GM19351 (cell line): Measurements from ENCODE around the gene SRSF7.
"Not testable (repeated sequence)": the region's sequence is repeated elsewhere in the genome, so short reads cannot be mapped to it uniquely, and the experiment has no call there.

Source experiments
- ATAC-seq: cut with Tn5 transposase; IDR thresholded peaks from one replicate; pipeline ENCODE4 v1.9.1; 2021; ENCODE audit warnings: mild to moderate bottlenecking, moderate library complexity; ENCODE audit not compliant: unreplicated experiment

SRSF7 gene

DNA sequence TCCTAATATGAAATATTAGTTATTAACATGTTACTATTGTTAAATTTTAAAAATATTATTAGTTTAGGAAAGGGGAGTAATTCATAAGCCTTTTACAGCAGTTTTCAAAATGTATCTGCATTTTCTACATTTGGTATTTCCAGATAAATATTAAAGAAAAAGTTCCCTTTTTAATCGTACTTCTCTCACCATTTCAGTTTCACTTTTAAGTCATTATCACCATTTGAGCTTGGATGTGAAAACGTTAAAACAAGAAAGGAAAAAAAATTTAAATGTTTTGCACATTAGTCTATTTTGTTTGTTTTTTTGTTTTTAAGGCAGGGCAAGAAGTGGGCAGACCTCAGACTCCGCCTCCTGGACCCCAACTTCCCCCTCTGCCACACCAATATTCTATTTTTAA is 3.3 kb upstream of the SRSF7 start:
- no peak for ATAC-seq

GRCh38 chr2:38754049-38754448 is 2.9 kb upstream of the SRSF7 start:
- ATAC-seq, result no peak

DNA sequence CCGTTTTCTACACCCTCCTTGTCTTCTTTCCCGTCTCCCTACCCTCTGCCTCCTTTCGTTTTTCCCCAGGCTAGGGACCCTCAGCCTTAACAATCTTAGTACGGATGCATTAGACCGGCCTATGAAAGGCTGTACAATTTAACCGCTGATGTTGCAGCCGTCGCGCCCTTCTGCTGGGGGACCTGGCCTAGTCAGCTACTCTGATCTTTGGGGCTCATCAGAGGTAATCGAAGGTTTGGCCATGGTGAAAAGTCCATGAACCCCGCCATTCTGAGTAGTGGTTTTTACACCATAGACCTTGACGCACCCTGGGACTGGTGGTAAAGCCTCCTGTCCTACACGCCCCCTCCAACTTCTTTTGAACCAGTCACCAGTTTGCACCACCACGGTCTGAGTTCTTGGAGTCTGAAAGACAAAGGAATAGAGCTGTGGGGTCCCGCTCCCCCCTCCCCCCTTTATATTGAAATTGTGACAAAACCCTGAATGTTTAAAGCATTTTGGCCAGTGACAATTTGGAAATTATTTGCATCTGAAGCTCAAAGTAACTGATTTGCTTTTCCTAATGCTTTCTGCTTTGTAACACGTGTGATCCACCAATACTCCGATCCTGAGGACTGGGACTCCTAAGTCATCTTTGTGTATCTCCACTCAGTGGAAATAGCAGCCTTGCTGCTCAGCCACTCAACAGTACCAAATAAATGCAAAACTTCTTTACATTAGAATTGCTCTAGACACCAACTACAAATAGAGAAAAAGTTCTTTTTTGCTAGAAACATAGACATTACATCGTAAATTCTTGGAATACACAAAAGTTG is 642 bp upstream of the SRSF7 start:
- ATAC-seq, result peak; percentile 27

- peak; percentile 36 for ATAC-seq
These were observed 910 bp downstream of the SRSF7 start for GRCh38 chr2:38750011-38750890.

- ATAC-seq, result no peak
These were observed 2.0 kb downstream of the SRSF7 start for GRCh38 chr2:38748943-38749804.

GRCh38 chr2:38748391-38748790 is 2.8 kb downstream of the SRSF7 start:
- ATAC-seq, result no peak

GRCh38 chr2:38747819-38748218 is 3.3 kb downstream of the SRSF7 start:
- ATAC-seq, result no peak

DNA sequence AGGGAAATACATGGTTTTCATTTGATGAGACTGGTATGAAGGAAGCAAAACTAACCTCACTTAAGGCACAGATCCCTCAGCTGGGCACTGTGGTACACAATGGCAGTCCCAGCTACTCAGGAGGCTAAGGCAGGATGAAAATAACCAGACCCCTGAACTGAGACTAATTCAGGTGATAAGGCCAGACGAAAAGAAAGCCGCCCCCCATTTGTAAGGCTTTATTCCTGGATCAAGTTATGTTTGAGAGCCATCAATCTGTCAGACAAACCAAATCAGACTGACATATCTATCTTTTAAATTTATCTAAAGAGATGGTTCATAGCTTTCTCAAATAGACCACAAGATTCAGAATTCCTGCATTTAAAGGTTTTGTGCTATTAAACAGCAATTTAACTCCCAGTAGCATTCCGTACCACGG is 4.1 kb downstream of the SRSF7 start:
- no peak for ATAC-seq

- no peak for ATAC-seq
These were observed 5.9 kb downstream of the SRSF7 start for GRCh38 chr2:38745267-38745666.

DNA sequence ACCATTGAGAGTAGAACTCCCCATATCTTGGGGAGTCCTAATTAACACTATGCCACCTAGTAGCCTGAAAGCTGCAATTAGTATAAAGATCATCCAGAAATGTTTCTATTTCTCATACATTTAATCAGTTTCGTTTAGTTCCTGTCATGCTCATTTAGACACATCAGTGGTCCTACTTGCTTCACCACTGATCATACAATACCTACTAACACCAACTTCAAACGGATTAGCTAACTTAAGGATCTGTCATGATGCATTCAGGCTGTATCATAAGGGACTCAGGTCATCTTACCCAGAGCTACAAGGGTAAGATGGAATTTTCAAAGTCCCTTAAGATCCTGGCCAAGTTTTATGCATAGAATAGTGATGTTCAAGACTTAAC is 6.8 kb downstream of the SRSF7 start:
- ATAC-seq, result no peak

- ATAC-seq, result no peak
These were observed 7.3 kb downstream of the SRSF7 start for GRCh38 chr2:38743672-38744398.

GRCh38 chr2:38742797-38743559 is 8.2 kb downstream of the SRSF7 start:
- no peak for ATAC-seq

DNA sequence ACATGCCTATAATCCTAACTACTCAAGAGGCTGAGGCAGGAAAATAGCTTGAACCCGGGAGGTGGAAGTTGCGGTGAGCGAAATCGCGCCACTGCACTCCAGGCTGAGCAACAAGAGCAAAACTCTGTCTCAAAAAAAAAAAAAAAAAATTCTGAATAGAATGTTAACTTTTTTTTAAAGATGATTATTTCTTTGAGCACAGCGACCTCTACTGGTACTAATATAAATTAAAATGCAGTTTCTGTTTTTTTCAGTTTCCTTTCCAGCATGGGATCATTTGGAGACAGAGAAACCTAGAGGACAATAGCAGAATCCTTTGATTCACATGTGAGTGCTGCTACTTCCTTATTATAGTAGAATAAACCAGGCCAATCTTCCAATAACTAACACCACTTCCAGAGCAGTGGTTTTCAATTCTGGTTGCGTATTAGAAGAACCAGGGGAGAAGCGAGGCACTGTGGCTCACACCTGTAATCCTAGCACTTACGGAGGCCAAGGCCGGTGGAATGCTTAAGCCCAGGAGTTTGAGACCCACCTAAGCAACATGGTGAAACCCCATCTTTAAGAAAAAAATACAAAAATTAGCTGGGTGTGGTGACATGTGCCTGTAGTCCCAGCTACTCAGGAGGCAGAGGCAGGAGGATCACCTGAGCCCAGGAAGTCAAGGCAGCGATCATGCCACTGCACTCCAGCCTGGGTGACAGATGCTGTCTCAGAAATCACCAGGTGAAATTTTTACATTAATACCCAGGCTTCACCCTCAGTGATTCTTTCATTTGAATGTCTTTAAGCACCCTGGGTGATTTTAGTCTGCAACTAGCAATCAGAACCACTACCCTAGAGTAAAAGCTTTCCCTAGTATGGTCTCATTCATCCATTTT is 10.1 kb downstream of the SRSF7 start:
- no peak for ATAC-seq

GRCh38 chr2:38739524-38739923 is 11.6 kb downstream of the SRSF7 start:
- ATAC-seq, result no peak

DNA sequence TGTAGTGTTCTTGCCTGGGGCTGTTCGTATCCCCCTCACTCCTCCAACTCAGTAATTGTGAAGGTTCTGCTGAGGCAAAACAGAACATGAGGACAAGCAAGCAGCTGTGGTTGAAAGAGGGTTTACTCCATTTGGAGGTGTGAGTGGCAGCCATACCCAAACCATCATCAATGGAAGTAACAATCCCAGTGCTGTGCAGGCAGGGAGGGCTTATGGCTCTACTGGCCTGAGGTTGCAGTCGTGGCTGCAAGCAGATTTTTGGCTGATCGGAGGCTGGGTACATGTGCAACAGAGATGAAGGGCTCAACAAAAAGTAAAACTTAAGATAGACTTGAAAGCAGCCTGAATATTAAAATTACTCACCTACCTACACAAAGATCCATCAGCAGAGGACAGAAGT is 13.2 kb downstream of the SRSF7 start:
- ATAC-seq, result no peak

- not testable (repeated sequence) for ATAC-seq
These were observed 14.0 kb downstream of the SRSF7 start for GRCh38 chr2:38737000-38737698.

GRCh38 chr2:38735999-38736320 is 15.2 kb downstream of the SRSF7 start:
- ATAC-seq, result no peak
